Measurements from ENCODE around the gene OR10A7.
"Not testable (repeated sequence)": the region's sequence is repeated elsewhere in the genome, so short reads cannot be mapped to it uniquely, and the experiment has no call there.

OR10A7 gene

GRCh38 chr12:55220725-55221124 lies at the start of gene OR10A7:
OR10A7 (plus strand) TSS chr12:55221025; CDS start chr12:55221025, 0 bp downstream.
- in situ Hi-C loops (cut with MboI; ENCODE audit: low sequenced_read_pairs), result no loop called here

- in situ Hi-C loops (cut with MboI; ENCODE audit: low sequenced_read_pairs), result no loop called here
Measured at GRCh38 chr12:55171445-55171844, 49.4 kb upstream of the OR10A7 start.

GRCh38 chr12:55171846-55172245 lies 49.0 kb upstream of the OR10A7 start:
- in situ Hi-C loops (cut with MboI; ENCODE audit: low sequenced_read_pairs), result not testable (repeated sequence)

GRCh38 chr12:55172686-55173085 lies 48.1 kb upstream of the OR10A7 start:
- in situ Hi-C loops (cut with MboI; ENCODE audit: low sequenced_read_pairs), result no loop called here

GRCh38 chr12:55173456-55173855 lies 47.4 kb upstream of the OR10A7 start:
- in situ Hi-C loops (cut with MboI; ENCODE audit: low sequenced_read_pairs), result no loop called here

- in situ Hi-C loops (cut with MboI; ENCODE audit: low sequenced_read_pairs), result loop anchor here (25.0 kb wide), 1 partner anchor 474 kb away; no protein-coding TSS in a partner anchor
Measured at GRCh38 chr12:55188573-55188972, 32.3 kb upstream of the OR10A7 start.

GRCh38 chr12:55188974-55189556 lies 31.8 kb upstream of the OR10A7 start:
- in situ Hi-C loops (cut with MboI; ENCODE audit: low sequenced_read_pairs), result loop anchor here (25.0 kb wide), 1 partner anchor 473 kb away; no protein-coding TSS in a partner anchor

GRCh38 chr12:55194382-55194781 lies 26.4 kb upstream of the OR10A7 start:
- in situ Hi-C loops (cut with MboI; ENCODE audit: low sequenced_read_pairs), result loop anchor here (25.0 kb wide), 1 partner anchor 468 kb away; no protein-coding TSS in a partner anchor

GRCh38 chr12:55226523-55226922 lies 5.7 kb downstream of the OR10A7 start:
- in situ Hi-C loops (cut with MboI; ENCODE audit: low sequenced_read_pairs), result no loop called here

- in situ Hi-C loops (cut with MboI; ENCODE audit: low sequenced_read_pairs), result no loop called here
Measured at GRCh38 chr12:55227643-55228042, 6.8 kb downstream of the OR10A7 start.

- in situ Hi-C loops (cut with MboI; ENCODE audit: low sequenced_read_pairs), result no loop called here
Measured at GRCh38 chr12:55244309-55244708, 23.5 kb downstream of the OR10A7 start, which contains the start of gene OR6C74. OR6C74 (plus strand) TSS chr12:55244609; CDS start chr12:55247288, 2,679 bp downstream.

- in situ Hi-C loops (cut with MboI; ENCODE audit: low sequenced_read_pairs), result no loop called here
Measured at GRCh38 chr12:55246159-55246558, 25.3 kb downstream of the OR10A7 start.

- in situ Hi-C loops (cut with MboI; ENCODE audit: low sequenced_read_pairs), result no loop called here
Measured at GRCh38 chr12:55250944-55251343, 30.1 kb downstream of the OR10A7 start.

GRCh38 chr12:55253281-55253680 lies 32.5 kb downstream of the OR10A7 start:
- in situ Hi-C loops (cut with MboI; ENCODE audit: low sequenced_read_pairs), result no loop called here

- in situ Hi-C loops (cut with MboI; ENCODE audit: low sequenced_read_pairs), result no loop called here
Measured at GRCh38 chr12:55256831-55257230, 36.0 kb downstream of the OR10A7 start.

GRCh38 chr12:55258303-55258702 lies 37.5 kb downstream of the OR10A7 start:
- in situ Hi-C loops (cut with MboI; ENCODE audit: low sequenced_read_pairs), result no loop called here
